Endodermal cell (in vitro differentiated cells): ENCODE data around the gene SPAG5. TPM values are rescaled to one million over a fixed set of nuclear protein-coding genes. Genes with fewer than 3 reads are reported as not detected.

Experiments used
- DNase-seq: peaks from one replicate; pipeline ENCODE4 v3.0.0-alpha.2; 2017
- H3K27ac ChIP-seq: 2 replicates; pipeline ENCODE4 v1.5.1; 2013; ENCODE audit warnings: mild to moderate bottlenecking, low read depth, low read length, moderate library complexity
- H3K27me3 ChIP-seq: 2 replicates; pipeline ENCODE4 v1.6.1; 2013; ENCODE audit warnings: mild to moderate bottlenecking, low read length, moderate library complexity; ENCODE audit not compliant: insufficient read depth, control insufficient read depth, poor library complexity, severe bottlenecking
- H3K36me3 ChIP-seq: 2 replicates; pipeline ENCODE4 v1.7.0; 2013; ENCODE audit warnings: mild to moderate bottlenecking, low read length, moderate library complexity; ENCODE audit not compliant: control insufficient read depth, insufficient read depth
- H3K4me1 ChIP-seq: one replicate; pipeline ENCODE4 v1.7.0; 2013; ENCODE audit warnings: low read length; ENCODE audit not compliant: control insufficient read depth, insufficient read depth
- H3K4me3 ChIP-seq: 2 replicates; pipeline ENCODE4 v1.5.1; 2013; ENCODE audit warnings: mild to moderate bottlenecking, low read length, moderate library complexity
- H3K9ac ChIP-seq: 2 replicates; pipeline ENCODE4 v1.6.1; 2013; ENCODE audit warnings: mild to moderate bottlenecking, low read length, moderate library complexity; ENCODE audit not compliant: poor library complexity, severe bottlenecking; ENCODE audit errors: extremely low read depth
- H3K9me3 ChIP-seq: 2 replicates; pipeline ENCODE4 v1.6.1; 2013; ENCODE audit warnings: mild to moderate bottlenecking, low read length, moderate library complexity; ENCODE audit not compliant: control insufficient read depth
- H3K27ac Mint-ChIP-seq: 2 replicates; pipeline ENCODE4 v1.8.0; 2020; ENCODE audit warnings: mixed read lengths
- H3K27me3 Mint-ChIP-seq: 2 replicates; pipeline ENCODE4 v1.8.0; 2021; ENCODE audit warnings: mild to moderate bottlenecking, mixed read lengths; ENCODE audit not compliant: insufficient read depth
- H3K36me3 Mint-ChIP-seq: 2 replicates; pipeline ENCODE4 v1.8.0; 2020; ENCODE audit warnings: low read depth, mixed read lengths
- H3K4me1 Mint-ChIP-seq: 2 replicates; pipeline ENCODE4 v1.8.0; 2020; ENCODE audit warnings: mixed read lengths
- H3K4me3 Mint-ChIP-seq: 2 replicates; pipeline ENCODE4 v1.8.0; 2020; ENCODE audit warnings: mild to moderate bottlenecking, moderate library complexity, mixed read lengths
- H3K9me3 Mint-ChIP-seq: 2 replicates; pipeline ENCODE4 v1.8.0; 2020; ENCODE audit warnings: mild to moderate bottlenecking, mixed read lengths
- WGBS, 2 experiments: methylation state at CpG; one replicate each; pipeline versions ENCODE4 v1.1.5 to v1.1.7; 2013; ENCODE audit warnings: missing lambda C conversion rate in 2 of 2, mixed read lengths in 1 of 2; ENCODE audit not compliant: insufficient coverage in 1 of 2, insufficient read length in 1 of 2; 5-methylcytosine and 5-hydroxymethylcytosine counted together
- total RNA-seq, 2 donors: library from RNA; stranded (reverse); fragmentation: NEBNext Ultra II Directional in 1 of 2; extraction: Animal tissue kit (Norgen Biotek cat#: 25700) in 1 of 2; gene quantifications; 2 replicates in 1 of 2; 3 replicates in 1 of 2; pipeline ENCODE4 v1.2.1, GENCODE V29; 2021
- TF ChIP-seq, protein P1 (sequence below): fragments of 200-600 bp; sonication (generic); conservative IDR thresholded peaks from 2 replicates; pipeline ENCODE4 v1.5.0; 2021; ENCODE audit warnings: antibody characterized with exemption, mild to moderate bottlenecking

Gene SPAG5
- total RNA-seq, 2 donors from 2014 or later = 84.8 to 132 TPM

DNA sequence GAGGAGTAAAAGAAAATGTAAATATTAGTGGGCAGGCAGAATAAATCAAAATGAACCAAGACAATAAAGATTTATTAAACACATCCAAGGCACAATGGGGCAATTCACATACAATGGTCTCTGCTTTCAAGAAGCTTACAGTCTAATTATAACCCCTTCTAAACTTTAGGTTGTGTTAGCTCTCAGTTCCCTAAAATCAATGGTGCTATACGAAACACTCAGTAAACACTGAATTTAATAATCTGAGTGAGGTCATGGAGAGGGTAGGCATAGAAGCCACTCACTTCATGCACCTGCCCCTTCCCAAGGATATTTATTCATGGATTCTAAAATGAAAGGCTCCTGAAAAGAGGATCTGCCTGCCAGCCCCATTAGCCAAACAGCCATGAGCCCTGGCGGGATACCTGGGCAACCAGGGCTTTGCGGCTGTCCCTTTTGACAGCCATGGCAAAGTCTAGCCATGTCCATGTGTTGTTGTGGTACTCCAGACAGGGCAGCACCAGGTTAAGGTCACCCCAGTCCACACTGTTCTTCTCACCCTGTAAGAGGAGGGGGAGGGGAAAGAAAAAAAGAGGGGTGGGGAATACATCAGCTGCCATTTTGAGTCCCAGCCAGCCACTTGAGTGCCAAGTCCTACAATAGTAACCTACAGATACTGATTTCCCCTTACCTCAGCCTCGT, 16.6 kb upstream of the SPAG5 start:
- TF ChIP-seq, protein P1, sequence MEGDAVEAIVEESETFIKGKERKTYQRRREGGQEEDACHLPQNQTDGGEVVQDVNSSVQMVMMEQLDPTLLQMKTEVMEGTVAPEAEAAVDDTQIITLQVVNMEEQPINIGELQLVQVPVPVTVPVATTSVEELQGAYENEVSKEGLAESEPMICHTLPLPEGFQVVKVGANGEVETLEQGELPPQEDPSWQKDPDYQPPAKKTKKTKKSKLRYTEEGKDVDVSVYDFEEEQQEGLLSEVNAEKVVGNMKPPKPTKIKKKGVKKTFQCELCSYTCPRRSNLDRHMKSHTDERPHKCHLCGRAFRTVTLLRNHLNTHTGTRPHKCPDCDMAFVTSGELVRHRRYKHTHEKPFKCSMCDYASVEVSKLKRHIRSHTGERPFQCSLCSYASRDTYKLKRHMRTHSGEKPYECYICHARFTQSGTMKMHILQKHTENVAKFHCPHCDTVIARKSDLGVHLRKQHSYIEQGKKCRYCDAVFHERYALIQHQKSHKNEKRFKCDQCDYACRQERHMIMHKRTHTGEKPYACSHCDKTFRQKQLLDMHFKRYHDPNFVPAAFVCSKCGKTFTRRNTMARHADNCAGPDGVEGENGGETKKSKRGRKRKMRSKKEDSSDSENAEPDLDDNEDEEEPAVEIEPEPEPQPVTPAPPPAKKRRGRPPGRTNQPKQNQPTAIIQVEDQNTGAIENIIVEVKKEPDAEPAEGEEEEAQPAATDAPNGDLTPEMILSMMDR = no peak
- Mint-ChIP-seq H3K9me3 (no peaks in the 10 kb centered on the region), H3K36me3 (peaks cover 82% of the 10 kb centered on the region), H3K27me3 (peaks cover 7% of the 10 kb centered on the region), H3K27ac (no peak overlapping the region), H3K4me1 (no peaks in the 10 kb centered on the region), H3K4me3 (no peak overlapping the region)
- DNase-seq = no peak
- Histone ChIP-seq H3K4me3 (no peak overlapping the region), H3K27me3 (peaks cover 14% of the 10 kb centered on the region), H3K4me1 (no peaks in the 10 kb centered on the region), H3K9me3 (no peaks in the 10 kb centered on the region), H3K36me3 (peaks cover 89% of the 10 kb centered on the region), H3K27ac (no peak overlapping the region), H3K9ac (no peak overlapping the region)
- WGBS, 2 experiments = 96 to 100% methylated on average over 2 to 4 of the region's 4 CpGs

DNA sequence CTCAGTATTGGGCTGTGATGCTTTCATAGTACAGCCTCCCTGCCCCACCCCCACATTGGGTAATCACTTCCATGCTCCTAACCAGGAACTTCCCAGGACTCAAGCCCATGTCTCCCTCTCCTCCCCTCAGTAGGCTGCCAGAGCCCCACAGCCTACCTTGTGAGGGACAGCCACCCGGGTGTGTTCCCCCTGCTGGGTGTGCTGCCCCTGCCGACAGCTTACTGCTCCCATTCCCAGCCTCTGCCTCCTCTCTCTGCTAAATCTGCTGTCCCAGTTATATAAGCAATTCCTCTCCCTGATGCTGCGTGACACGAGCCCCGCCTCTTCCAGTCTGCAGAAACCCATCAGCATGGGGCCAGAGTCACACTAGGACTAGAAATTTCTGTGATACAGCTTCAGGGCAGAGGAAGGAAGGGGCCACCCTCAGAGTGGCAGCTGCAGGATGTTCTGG, 15.1 kb upstream of the SPAG5 start, which contains the start of gene RSKR:
RSKR (minus strand) TSS at position 255 of the 451 bp plus-strand sequence; CDS start at position 231, 24 bp downstream.
- no peak for DNase-seq
- Histone ChIP-seq H3K9me3 (no peaks in the 10 kb centered on the region), H3K4me3 (no peak within 1 kb of the TSS), H3K36me3 (peaks cover 85% of the 10 kb centered on the region), H3K9ac (no peak within 1 kb of the TSS), H3K4me1 (no peaks in the 10 kb centered on the region), H3K27ac (no peak within 1 kb of the TSS), H3K27me3 (no peaks in the 10 kb centered on the region)
- H3K4me3 Mint-ChIP-seq = no peak within 1 kb of the TSS
- peaks cover 75% of the 10 kb centered on the region for H3K36me3 Mint-ChIP-seq
- peak within 1 kb of the TSS; percentile 64 for H3K27ac Mint-ChIP-seq
- no peaks in the 10 kb centered on the region for H3K4me1 Mint-ChIP-seq
- TF ChIP-seq, protein P1 = no peak
- whole genome bisulfite sequencing, 2 experiments = 98 to 100% methylated on average over 4 to 5 of the region's 5 CpGs
- H3K27me3 Mint-ChIP-seq = no peaks in the 10 kb centered on the region
- no peaks in the 10 kb centered on the region for H3K9me3 Mint-ChIP-seq

DNA sequence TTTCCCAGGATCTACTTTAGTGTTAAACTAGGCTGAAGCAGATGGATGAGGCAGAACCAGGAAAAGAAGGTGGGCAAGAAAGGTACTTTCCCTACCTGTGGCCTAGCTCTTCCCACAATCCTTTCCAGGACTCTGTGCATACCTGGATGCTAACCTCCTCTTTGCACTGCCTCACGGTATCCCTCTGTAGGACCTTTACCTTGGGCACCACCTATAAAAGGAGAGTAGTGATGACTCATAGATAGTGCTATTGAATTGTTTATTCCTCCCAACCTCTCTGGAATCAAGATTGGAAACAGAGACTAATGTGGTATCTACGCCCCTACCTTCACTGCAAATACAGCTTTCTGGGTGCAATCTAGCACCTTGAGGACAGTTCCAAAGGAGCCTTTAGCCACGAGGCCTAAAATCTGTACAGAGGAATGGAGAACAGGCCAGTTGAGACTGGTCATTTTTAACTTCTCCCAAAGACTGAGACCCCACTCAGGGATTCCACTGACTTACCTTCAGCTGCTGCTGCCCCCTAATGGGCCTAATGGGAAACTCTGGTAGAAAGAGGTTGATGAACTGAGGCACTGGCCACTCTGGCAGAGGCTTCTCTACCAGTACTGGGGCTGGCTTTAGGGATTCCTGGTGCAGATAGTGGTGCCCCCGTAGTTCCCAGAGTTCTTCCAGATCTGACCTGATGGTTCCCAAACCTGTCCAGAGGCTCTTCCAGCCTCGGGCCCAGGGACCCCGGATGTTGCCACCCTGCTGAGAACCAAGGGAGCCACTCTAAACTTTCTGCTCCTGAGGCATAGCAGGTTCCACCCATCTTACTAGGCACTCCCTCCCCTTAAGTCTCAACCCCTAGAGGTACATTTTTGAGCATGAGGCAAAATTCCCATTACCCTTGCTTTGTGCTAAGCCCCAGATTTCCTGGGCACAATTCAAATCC, 14.4 kb upstream of the SPAG5 start:
- no peak overlapping the region for H3K4me3 ChIP-seq
- 80 to 92% methylated on average over 4 to 6 of the region's 6 CpGs for WGBS, 2 experiments
- no peaks in the 10 kb centered on the region for H3K4me1 ChIP-seq
- no peak overlapping the region for H3K4me3 Mint-ChIP-seq
- H3K36me3 Mint-ChIP-seq = peaks cover 73% of the 10 kb centered on the region
- no peaks in the 10 kb centered on the region for H3K4me1 Mint-ChIP-seq
- no peaks in the 10 kb centered on the region for H3K9me3 Mint-ChIP-seq
- no peaks in the 10 kb centered on the region for H3K27me3 ChIP-seq
- DNase-seq = peak; percentile 88
- H3K9ac ChIP-seq = no peak overlapping the region
- H3K27me3 Mint-ChIP-seq = no peaks in the 10 kb centered on the region
- no peaks in the 10 kb centered on the region for H3K9me3 ChIP-seq
- peak overlapping the region; percentile 64 for H3K27ac Mint-ChIP-seq
- H3K27ac ChIP-seq = no peak overlapping the region
- H3K36me3 ChIP-seq = peaks cover 84% of the 10 kb centered on the region
- TF ChIP-seq, protein P1 = peak; percentile 85
